ENCODE measurements around the gene DNM3. TPM values are rescaled to one million over a fixed set of nuclear protein-coding genes. Genes with fewer than 3 reads are reported as not detected.

Gene DNM3
- total and polyA plus RNA-seq, 2 donors (not counting 1 experiment from before 2014, with no cell fraction given) = 1.0 to 1.3 TPM

- POLR2A ChIA-PET = no interaction called here
- no peak overlapping the region for H2AFZ ChIP-seq (ENCODE audit: insufficient read depth, low read depth, low read length, poor library complexity, severe bottlenecking)
These were observed 362.0 kb downstream of the DNM3 start for GRCh38 chr1:172203135-172203823.

DNA sequence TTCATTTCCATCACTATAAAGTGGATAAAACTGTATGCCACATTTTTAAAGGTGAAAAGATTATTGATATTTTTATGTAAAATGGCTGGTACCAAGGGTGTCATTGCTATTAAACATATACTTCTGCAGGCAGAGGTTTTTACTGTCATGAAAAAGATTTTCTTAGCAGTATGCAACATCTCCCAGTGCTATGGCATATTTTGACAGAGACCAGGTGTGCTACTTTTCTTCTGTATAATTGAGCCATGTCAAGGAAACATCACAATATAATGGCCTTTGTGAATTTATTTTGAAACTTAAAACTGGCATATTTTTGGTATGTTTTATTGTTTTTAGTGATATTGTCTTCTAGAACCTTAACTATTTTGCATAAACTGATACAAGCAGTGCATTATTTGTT lies 362.6 kb downstream of the DNM3 start:
- intact Hi-C loops (cut with micrococcal nuclease) = no loop called here
- H3K79me2 ChIP-seq (ENCODE audit: control insufficient read depth, insufficient read depth, low read length) = no peaks in the 10 kb centered on the region
- no peaks in the 10 kb centered on the region for H4K20me1 ChIP-seq (ENCODE audit: control insufficient read depth, insufficient read depth, low read length, poor library complexity, severe bottlenecking)
- H3K27ac ChIP-seq (ENCODE audit: low read length in 2 of 2) = no peak overlapping the region
- no peak overlapping the region for H2AFZ ChIP-seq (ENCODE audit: insufficient read depth, low read depth, low read length, poor library complexity, severe bottlenecking)
- H3K9me3 ChIP-seq (ENCODE audit: control extremely low read depth in 1 of 3, control insufficient read depth in 2 of 3, insufficient read depth in 1 of 3, low read length in 2 of 3) = peaks cover 2 to 8% (median 7%) of the 10 kb centered on the region in 3 donors
- H3K4me2 ChIP-seq (replicated peaks; ENCODE audit: low read depth, low read length, poor library complexity, severe bottlenecking) = no peak overlapping the region
- no peaks in the 10 kb centered on the region for H3K27me3 ChIP-seq (replicated peaks in 1 of 4; ENCODE audit: control extremely low read depth in 1 of 4, control insufficient read depth in 3 of 4, insufficient read depth in 4 of 4, low read length in 3 of 4)
- DNase-seq (no peak), ATAC-seq (ENCODE audit: low read depth) (no peak)
- no peak overlapping the region for H3K9ac ChIP-seq (ENCODE audit: low read length)
- no peak overlapping the region for H3K4me3 ChIP-seq (ENCODE audit: control extremely low read depth in 1 of 5, extremely low read depth in 1 of 5, insufficient read depth in 1 of 5, low read depth in 2 of 5, low read length in 4 of 5)
- ChIA-PET CTCF (no interaction called here), POLR2A (no interaction called here)
- TF ChIP-seq, protein P1, sequence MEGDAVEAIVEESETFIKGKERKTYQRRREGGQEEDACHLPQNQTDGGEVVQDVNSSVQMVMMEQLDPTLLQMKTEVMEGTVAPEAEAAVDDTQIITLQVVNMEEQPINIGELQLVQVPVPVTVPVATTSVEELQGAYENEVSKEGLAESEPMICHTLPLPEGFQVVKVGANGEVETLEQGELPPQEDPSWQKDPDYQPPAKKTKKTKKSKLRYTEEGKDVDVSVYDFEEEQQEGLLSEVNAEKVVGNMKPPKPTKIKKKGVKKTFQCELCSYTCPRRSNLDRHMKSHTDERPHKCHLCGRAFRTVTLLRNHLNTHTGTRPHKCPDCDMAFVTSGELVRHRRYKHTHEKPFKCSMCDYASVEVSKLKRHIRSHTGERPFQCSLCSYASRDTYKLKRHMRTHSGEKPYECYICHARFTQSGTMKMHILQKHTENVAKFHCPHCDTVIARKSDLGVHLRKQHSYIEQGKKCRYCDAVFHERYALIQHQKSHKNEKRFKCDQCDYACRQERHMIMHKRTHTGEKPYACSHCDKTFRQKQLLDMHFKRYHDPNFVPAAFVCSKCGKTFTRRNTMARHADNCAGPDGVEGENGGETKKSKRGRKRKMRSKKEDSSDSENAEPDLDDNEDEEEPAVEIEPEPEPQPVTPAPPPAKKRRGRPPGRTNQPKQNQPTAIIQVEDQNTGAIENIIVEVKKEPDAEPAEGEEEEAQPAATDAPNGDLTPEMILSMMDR (IDR thresholded peaks at IDR 0.05) = no peak
- TF ChIP-seq EZH2 (IDR thresholded peaks at IDR 0.05; ENCODE audit: borderline replicate concordance, insufficient read depth, low read depth, low read length, poor library complexity, severe bottlenecking) = no peak
- peaks cover 4 to 14% of the 10 kb centered on the region in 2 donors for H3K4me1 ChIP-seq (ENCODE audit: control insufficient read depth in 2 of 2, insufficient read depth in 2 of 2, low read length in 2 of 2)
- peaks cover 7% of the 10 kb centered on the region for H3K9me3 Mint-ChIP-seq (ENCODE audit: insufficient read depth)
- H3K4me1 Mint-ChIP-seq = peaks cover 11% of the 10 kb centered on the region
- H3K4me3 Mint-ChIP-seq = no peak overlapping the region
- H3K27ac Mint-ChIP-seq = no peak overlapping the region
- H3K36me3 ChIP-seq (replicated peaks in 1 of 2; ENCODE audit: control extremely low read depth in 1 of 2, control insufficient read depth in 1 of 2, extremely low read depth in 1 of 2, insufficient read depth in 2 of 2, low read length in 1 of 2) = no peaks in the 10 kb centered on the region
- H3K27me3 Mint-ChIP-seq = no peaks in the 10 kb centered on the region

More at GRCh38 chr1:172203135-172203823, 362.0 kb downstream of the DNM3 start:
- H3K9ac ChIP-seq (ENCODE audit: low read length) = no peak overlapping the region
- Mint-ChIP-seq H3K4me3 (no peak overlapping the region), H3K27ac (no peak overlapping the region), H3K4me1 (peaks cover 11% of the 10 kb centered on the region), H3K9me3 (ENCODE audit: insufficient read depth) (peaks cover 10% of the 10 kb centered on the region), H3K27me3 (no peaks in the 10 kb centered on the region)
- peaks cover 4 to 14% of the 10 kb centered on the region in 2 donors for H3K4me1 ChIP-seq (ENCODE audit: control insufficient read depth in 2 of 2, insufficient read depth in 2 of 2, low read length in 2 of 2)
- CTCF ChIA-PET = no interaction called here
- H3K27ac ChIP-seq (ENCODE audit: low read length in 2 of 2) = no peak overlapping the region
- H3K27me3 ChIP-seq (replicated peaks in 1 of 4; ENCODE audit: control extremely low read depth in 1 of 4, control insufficient read depth in 3 of 4, insufficient read depth in 4 of 4, low read length in 3 of 4) = no peaks in the 10 kb centered on the region
- WGBS (ENCODE audit: insufficient coverage) = 92% methylated on average over 7 of the region's 8 CpGs
- no peak overlapping the region for H3K4me2 ChIP-seq (replicated peaks; ENCODE audit: low read depth, low read length, poor library complexity, severe bottlenecking)
- no peaks in the 10 kb centered on the region for H4K20me1 ChIP-seq (ENCODE audit: control insufficient read depth, insufficient read depth, low read length, poor library complexity, severe bottlenecking)
- DNase-seq (no peak), ATAC-seq (ENCODE audit: low read depth) (no peak)
- no peaks in the 10 kb centered on the region for H3K36me3 ChIP-seq (replicated peaks in 1 of 2; ENCODE audit: control extremely low read depth in 1 of 2, control insufficient read depth in 1 of 2, extremely low read depth in 1 of 2, insufficient read depth in 2 of 2, low read length in 1 of 2)
- H3K79me2 ChIP-seq (ENCODE audit: control insufficient read depth, insufficient read depth, low read length) = no peaks in the 10 kb centered on the region
- peaks cover 2 to 10% (median 7%) of the 10 kb centered on the region in 3 donors for H3K9me3 ChIP-seq (ENCODE audit: control extremely low read depth in 1 of 3, control insufficient read depth in 2 of 3, insufficient read depth in 1 of 3, low read length in 2 of 3)
- TF ChIP-seq, protein P1 (IDR thresholded peaks at IDR 0.05) = no peak
- TF ChIP-seq EZH2 (IDR thresholded peaks at IDR 0.05; ENCODE audit: borderline replicate concordance, insufficient read depth, low read depth, low read length, poor library complexity, severe bottlenecking) = no peak
- no peak overlapping the region for H3K4me3 ChIP-seq (ENCODE audit: control extremely low read depth in 1 of 5, extremely low read depth in 1 of 5, insufficient read depth in 1 of 5, low read depth in 2 of 5, low read length in 4 of 5)
- intact Hi-C loops (cut with micrococcal nuclease) = no loop called here
